PC-3 (cell line): Measurements from ENCODE around the gene CYP4F3. TPM values are rescaled to one million over a fixed set of nuclear protein-coding genes. Genes with fewer than 3 reads are reported as not detected.

ENCODE experiments used
- ATAC-seq: fragments of 200-7000 bp; cut with Tn5 transposase; 2 replicates; pipeline ENCODE4 v1.9.1; 2020; ENCODE audit warnings: mild to moderate bottlenecking, moderate library complexity
- BruUV-seq: library from RNA; stranded (reverse); fragments of 400-500 nt; replicated peaks from 2 replicates; lab custom pipeline; 2021; lab: Mats Ljungman, UMichigan
- CTCF ChIA-PET: fragments of 300-600 bp; sonication (Branson Sonifier 250); formaldehyde crosslinking; loops from one replicate; lab custom pipeline; 2022; ENCODE audit warnings: antibody characterized with exemption; lab: Charles Lee
- POLR2A ChIA-PET: fragments of 300-600 bp; sonication (Branson Sonifier 250); formaldehyde crosslinking; loops from one replicate; lab custom pipeline; 2022; ENCODE audit warnings: antibody characterized with exemption; ENCODE audit not compliant: unreplicated experiment; lab: Charles Lee
- DNase-seq: peaks from one replicate; pipeline ENCODE4 v3.0.0-alpha.2; 2015
- H2AFZ ChIP-seq: fragments of 300-600 bp; sonication (generic); 2 replicates; pipeline ENCODE4 v1.6.0; 2016; ENCODE audit warnings: antibody characterized with exemption, low read length
- H3F3A ChIP-seq: fragments of 300-600 bp; sonication (generic); one replicate; pipeline ENCODE4 v1.6.0; 2017; ENCODE audit warnings: antibody characterized with exemption, low read length, control low read depth, mild to moderate bottlenecking; ENCODE audit not compliant: unreplicated experiment
- H3K27ac ChIP-seq: fragments of 300-600 bp; sonication (generic); 2 replicates; pipeline ENCODE4 v1.5.1; 2016; ENCODE audit warnings: mild to moderate bottlenecking, low read length
- H3K27me3 ChIP-seq: fragments of 300-600 bp; sonication (generic); 2 replicates; pipeline ENCODE4 v1.6.1; 2016; ENCODE audit warnings: low read length, mixed read lengths
- H3K36me3 ChIP-seq: fragments of 300-600 bp; sonication (generic); 2 replicates; pipeline ENCODE4 v1.6.1; 2016; ENCODE audit warnings: low read depth, mixed run types, low read length, mixed read lengths
- H3K4me1 ChIP-seq: fragments of 300-600 bp; sonication (generic); 2 replicates; pipeline ENCODE4 v1.5.1; 2016; ENCODE audit warnings: low read length; ENCODE audit not compliant: insufficient read depth
- H3K4me2 ChIP-seq: fragments of 300-600 bp; sonication (generic); 2 replicates; pipeline ENCODE4 v1.6.0; 2016; ENCODE audit warnings: low read length
- H3K4me3 ChIP-seq: fragments of 300-600 bp; sonication (generic); 2 replicates; pipeline ENCODE4 v1.5.1; 2016; ENCODE audit warnings: mild to moderate bottlenecking, low read length, mixed read lengths
- H3K79me2 ChIP-seq: fragments of 300-600 bp; sonication (generic); 2 replicates; pipeline ENCODE4 v1.6.1; 2017; ENCODE audit warnings: low read length, mixed read lengths
- H3K9ac ChIP-seq: fragments of 300-600 bp; sonication (generic); 2 replicates; pipeline ENCODE4 v1.6.0; 2016; ENCODE audit warnings: mild to moderate bottlenecking, low read length
- H3K9me2 ChIP-seq: fragments of 300-600 bp; sonication (generic); replicated peaks from 2 replicates; pipeline ENCODE4 v1.6.1; 2016; ENCODE audit warnings: mixed run types, low read length, mixed read lengths
- H3K9me3 ChIP-seq: fragments of 300-600 bp; sonication (generic); 2 replicates; pipeline ENCODE4 v1.6.1; 2016; ENCODE audit warnings: low read length, mixed read lengths
- H4K20me1 ChIP-seq: fragments of 300-600 bp; sonication (generic); 2 replicates; pipeline ENCODE4 v1.6.1; 2016; ENCODE audit warnings: low read length, mixed read lengths
- CTCF ChIP-seq: fragments of 300-600 bp; sonication (generic); conservative IDR thresholded peaks from 2 replicates; pipeline ENCODE4 v1.5.1; 2017; ENCODE audit warnings: antibody characterized with exemption, low read depth, mild to moderate bottlenecking, low read length
- EZH2 ChIP-seq: fragments of 300-600 bp; sonication (generic); IDR thresholded peaks from one replicate; pipeline ENCODE4 v1.6.1; 2017; ENCODE audit warnings: antibody characterized with exemption, mild to moderate bottlenecking, low read length; ENCODE audit not compliant: unreplicated experiment
- EZH2phosphoT487 ChIP-seq: fragments of 300-600 bp; sonication (generic); IDR thresholded peaks from 2 replicates; pipeline ENCODE4 v1.6.1; 2018; ENCODE audit warnings: mild to moderate bottlenecking, antibody characterized with exemption, low read length, borderline replicate concordance
- intact Hi-C: fragments of 100-400 bp; cut with micrococcal nuclease; formaldehyde crosslinking; loops from 2 replicates; pipeline ENCODE4 v1.9.0; 2023
- total RNA-seq: library from RNA; depleted of rRNA; stranded (reverse); fragments of >200 nt; gene quantifications from 2 replicates; pipeline ENCODE4 v1.2.3, GENCODE V29; 2014

Gene CYP4F3
- total RNA-seq, 1 experiment from 2014 or later: not detected

GRCh38 chr19:15652559-15653278 lies 12.0 kb downstream of the CYP4F3 start:
- DNase-seq: no peak
- ChIA-PET CTCF (no interaction called here), POLR2A (no interaction called here)
- Histone ChIP-seq H3F3A (no peaks in the 10 kb centered on the region), H3K79me2 (no peaks in the 10 kb centered on the region), H3K9me3 (no peaks in the 10 kb centered on the region), H3K36me3 (no peaks in the 10 kb centered on the region), H4K20me1 (no peaks in the 10 kb centered on the region), H3K9me2 (no peaks in the 10 kb centered on the region), H3K4me1 (no peaks in the 10 kb centered on the region), H3K27me3 (peaks cover 28% of the 10 kb centered on the region), H2AFZ (no peak overlapping the region), H3K9ac (no peak overlapping the region), H3K27ac (no peak overlapping the region), H3K4me2 (no peak overlapping the region), H3K4me3 (no peak overlapping the region)
- BruUV-seq: no TSS peak
- intact Hi-C loops: no loop called here
- no peak for ATAC-seq
- no peak for TF ChIP-seq EZH2phosphoT487
- no peak for TF ChIP-seq EZH2
- no peak for TF ChIP-seq CTCF

- Histone ChIP-seq H4K20me1 (no peaks in the 10 kb centered on the region), H2AFZ (no peak overlapping the region), H3K4me3 (no peak overlapping the region), H3K27me3 (peaks cover 25% of the 10 kb centered on the region), H3F3A (no peaks in the 10 kb centered on the region), H3K4me2 (no peak overlapping the region), H3K9me2 (no peaks in the 10 kb centered on the region), H3K9me3 (no peaks in the 10 kb centered on the region), H3K4me1 (no peaks in the 10 kb centered on the region), H3K27ac (no peak overlapping the region), H3K36me3 (no peaks in the 10 kb centered on the region), H3K79me2 (no peaks in the 10 kb centered on the region), H3K9ac (no peak overlapping the region)
- ChIA-PET POLR2A (no interaction called here), CTCF (no interaction called here)
- no peak for DNase-seq
- BruUV-seq: no TSS peak
- intact Hi-C loops: no loop called here
- no peak for TF ChIP-seq EZH2
- no peak for TF ChIP-seq CTCF
- no peak for TF ChIP-seq EZH2phosphoT487
- ATAC-seq: no peak
Observed at GRCh38 chr19:15656467-15656866, 15.8 kb downstream of the CYP4F3 start.

- Histone ChIP-seq H3K4me2 (no peak overlapping the region), H3K9me3 (no peaks in the 10 kb centered on the region), H3F3A (no peaks in the 10 kb centered on the region), H3K4me1 (no peaks in the 10 kb centered on the region), H3K4me3 (no peak overlapping the region), H3K9ac (no peak overlapping the region), H3K9me2 (no peaks in the 10 kb centered on the region), H3K27me3 (no peaks in the 10 kb centered on the region), H2AFZ (no peak overlapping the region), H3K79me2 (no peaks in the 10 kb centered on the region), H3K27ac (no peak overlapping the region), H3K36me3 (no peaks in the 10 kb centered on the region), H4K20me1 (no peaks in the 10 kb centered on the region)
- BruUV-seq: no TSS peak
- ATAC-seq (no peak), DNase-seq (no peak)
- ChIA-PET POLR2A (no interaction called here), CTCF (no interaction called here)
- intact Hi-C loops: no loop called here
- TF ChIP-seq EZH2 (no peak), EZH2phosphoT487 (no peak), CTCF (no peak)
Observed at GRCh38 chr19:15663247-15663646, 22.6 kb downstream of the CYP4F3 start.
